Liver (tissue), 9 donors: ENCODE measurements around the gene GPR173. TPM values are rescaled to one million over a fixed set of nuclear protein-coding genes. Genes with fewer than 3 reads are reported as not detected.

Experiments
- DNase-seq: peaks from one replicate; pipeline ENCODE4 v3.0.0-alpha.2; 2017; ENCODE audit warnings: low spot score
- H3K27ac ChIP-seq, 2 donors: one replicate each; pipeline ENCODE4 v1.7.0; 2013; ENCODE audit warnings: inconsistent platforms in 2 of 2, low read length in 2 of 2, control low read depth in 1 of 2, low read depth in 1 of 2, mild to moderate bottlenecking in 1 of 2
- H3K27me3 ChIP-seq, 4 donors: one replicate each; pipeline versions ENCODE4 v1.6.1 to v1.7.0; 2013; ENCODE audit warnings: low read length in 3 of 4, inconsistent platforms in 1 of 4, mild to moderate bottlenecking in 1 of 4, moderate library complexity in 1 of 4; ENCODE audit not compliant: control insufficient read depth in 4 of 4, insufficient read depth in 4 of 4
- H3K36me3 ChIP-seq, 4 donors: one replicate each; pipeline versions ENCODE4 v1.6.1 to v1.7.0; 2013; ENCODE audit warnings: low read length in 3 of 4, mild to moderate bottlenecking in 3 of 4, low read depth in 1 of 4, moderate library complexity in 1 of 4; ENCODE audit not compliant: control insufficient read depth in 4 of 4, insufficient read depth in 3 of 4
- H3K4me1 ChIP-seq, 4 donors: one replicate each; pipeline versions ENCODE4 v1.6.1 to v1.7.0; 2013; ENCODE audit warnings: low read length in 3 of 4, mild to moderate bottlenecking in 3 of 4, moderate library complexity in 1 of 4; ENCODE audit not compliant: control insufficient read depth in 4 of 4, insufficient read depth in 4 of 4
- H3K4me3 ChIP-seq, 3 donors: one replicate each; pipeline versions ENCODE4 v1.6.1 to v1.7.0; 2013; ENCODE audit warnings: low read length in 3 of 3, control low read depth in 1 of 3, low read depth in 1 of 3, mild to moderate bottlenecking in 1 of 3
- H3K9ac ChIP-seq, 2 donors: one replicate each; pipeline ENCODE4 v1.7.0; 2013; ENCODE audit warnings: low read length in 2 of 2, mild to moderate bottlenecking in 2 of 2, moderate library complexity in 2 of 2, control low read depth in 1 of 2, low read depth in 1 of 2
- H3K9me3 ChIP-seq, 4 donors: one replicate each; pipeline versions ENCODE4 v1.6.1 to v1.7.0; 2013; ENCODE audit warnings: low read length in 3 of 4; ENCODE audit not compliant: control insufficient read depth in 4 of 4
- ATF3 ChIP-seq: IDR thresholded peaks from 2 replicates; pipeline ENCODE4 v1.6.1; 2016; ENCODE audit warnings: antibody characterized with exemption
- CTCF ChIP-seq: fragments of 150-350 bp; IDR thresholded peaks from 2 replicates; pipeline ENCODE4 v1.5.1; 2017; ENCODE audit warnings: improper control_type of control experiment, low read depth, low read length; ENCODE audit not compliant: missing input control
- EGR1 ChIP-seq, 2 donors: IDR thresholded peaks; 2 replicates each; pipeline ENCODE4 v1.6.1; 2016 to 2018; ENCODE audit warnings: antibody characterized with exemption in 2 of 2, low read depth in 2 of 2
- FOXA1 ChIP-seq: IDR thresholded peaks from 2 replicates; pipeline ENCODE4 v1.6.1; 2016; ENCODE audit warnings: antibody characterized with exemption
- FOXA2 ChIP-seq: IDR thresholded peaks from 2 replicates; pipeline ENCODE4 v1.6.1; 2016; ENCODE audit warnings: antibody characterized with exemption
- GABPA ChIP-seq, 2 donors: IDR thresholded peaks in 1 of 2; conservative IDR thresholded peaks in 1 of 2; 2 replicates each; pipeline ENCODE4 v1.6.1; 2016; ENCODE audit warnings: antibody characterized with exemption in 2 of 2, mild to moderate bottlenecking in 1 of 2, moderate library complexity in 1 of 2
- HNF4A ChIP-seq, 2 donors: conservative IDR thresholded peaks; 2 replicates each; pipeline ENCODE4 v1.6.1; 2016; ENCODE audit warnings: antibody characterized with exemption in 2 of 2, mild to moderate bottlenecking in 2 of 2
- HNF4G ChIP-seq: IDR thresholded peaks from 2 replicates; pipeline ENCODE4 v1.6.1; 2016; ENCODE audit warnings: antibody characterized with exemption
- JUND ChIP-seq, 2 donors: IDR thresholded peaks; 2 replicates each; pipeline ENCODE4 v1.6.1; 2016; ENCODE audit warnings: antibody characterized with exemption in 2 of 2
- MAX ChIP-seq: IDR thresholded peaks from 2 replicates; pipeline ENCODE4 v1.6.1; 2016; ENCODE audit warnings: antibody characterized with exemption
- NR2F2 ChIP-seq: IDR thresholded peaks from 2 replicates; pipeline ENCODE4 v1.6.1; 2016; ENCODE audit warnings: antibody characterized with exemption
- RAD21 ChIP-seq, 2 donors: IDR thresholded peaks; 2 replicates each; pipeline ENCODE4 v1.6.1; 2016; ENCODE audit warnings: antibody characterized with exemption in 2 of 2, mild to moderate bottlenecking in 2 of 2
- RXRA ChIP-seq, 2 donors: IDR thresholded peaks; 2 replicates each; pipeline ENCODE4 v1.6.1; 2017 to 2018; ENCODE audit warnings: antibody characterized with exemption in 2 of 2, mild to moderate bottlenecking in 1 of 2
- SP1 ChIP-seq: IDR thresholded peaks from 2 replicates; pipeline ENCODE4 v1.6.1; 2018; ENCODE audit warnings: antibody characterized with exemption, mild to moderate bottlenecking
- TAF1 ChIP-seq: conservative IDR thresholded peaks from 2 replicates; pipeline ENCODE4 v1.6.1; 2016; ENCODE audit warnings: antibody characterized with exemption, mild to moderate bottlenecking
- YY1 ChIP-seq: IDR thresholded peaks from 2 replicates; pipeline ENCODE4 v1.6.1; 2016; ENCODE audit warnings: antibody characterized with exemption, mild to moderate bottlenecking
- WGBS: extraction: QIAGEN DNeasy Blood & Tissue Kit; methylation state at CpG from one replicate; pipeline ENCODE4 v1.1.7; 2013; 5-methylcytosine and 5-hydroxymethylcytosine counted together
- polyA plus RNA-seq, 2 donors: library from polyadenylated mRNA; stranded (reverse) in 1 of 2; unstranded in 1 of 2; fragments of 200-250 nt in 1 of 2; fragments of >200 nt in 1 of 2; fragmentation: Nextera tagmentation in 1 of 2; extraction: Ambion mirVana in 1 of 2; gene quantifications; one replicate each; pipeline versions ENCODE4 v1.2.1 to v1.2.3, GENCODE V29; 2013 to 2015
- total RNA-seq, 2 donors: library from RNA; depleted of rRNA; stranded (reverse); fragments of >200 nt; gene quantifications; one replicate each; pipeline ENCODE4 v1.2.3, GENCODE V29; 2014
- donor health status: healthy.
- donor health status: healthy.
- donor health status: healthy.
- donor health status: healthy.
- donor health status: healthy.

Gene GPR173
- total and polyA plus RNA-seq, 4 donors: 0.07 to 0.61 (median 0.25) TPM; not detected in 1

- TF ChIP-seq JUND (IDR thresholded peaks at IDR 0.05) (no peak), HNF4A (conservative IDR thresholded peaks at IDR 0.05) (no peak), EGR1 (IDR thresholded peaks at IDR 0.05; ENCODE audit: low read depth in 2 of 2) (no peak), FOXA1 (no peak), HNF4G (no peak), FOXA2 (no peak)
Measured at GRCh38 chrX:53000447-53001135, 48.0 kb upstream of the GPR173 start (continued).

GRCh38 chrX:53001958-53002357, 46.6 kb upstream of the GPR173 start:
- peaks cover 0 to 11% (median 2%) of the 10 kb centered on the region in 4 donors for H3K27me3 ChIP-seq
- no peak for TF ChIP-seq FOXA2
- TF ChIP-seq RAD21 (IDR thresholded peaks at IDR 0.05): no peak
- TF ChIP-seq EGR1 (IDR thresholded peaks at IDR 0.05; ENCODE audit: low read depth in 2 of 2): no peak
- TF ChIP-seq SP1: no peak
- H3K36me3 ChIP-seq: no peaks in the 10 kb centered on the region
- no peak overlapping the region for H3K4me3 ChIP-seq
- no peak for DNase-seq
- H3K9ac ChIP-seq: no peak overlapping the region
- H3K27ac ChIP-seq: no peak overlapping the region
- no peaks in the 10 kb centered on the region for H3K4me1 ChIP-seq
- no peaks in the 10 kb centered on the region for H3K9me3 ChIP-seq
- 79% methylated on average over 2 of the region's 2 CpGs for WGBS

- TF ChIP-seq EGR1 (IDR thresholded peaks at IDR 0.05; ENCODE audit: low read depth in 2 of 2): no peak
- TF ChIP-seq RXRA (IDR thresholded peaks at IDR 0.05): no peak
- TF ChIP-seq ATF3: no peak
- no peak for TF ChIP-seq RAD21 (IDR thresholded peaks at IDR 0.05)
- TF ChIP-seq CTCF: no peak
- TF ChIP-seq GABPA (IDR thresholded peaks at IDR 0.05 in 1 of 2, conservative IDR thresholded peaks at IDR 0.05 in 1 of 2): no peak
- no peak for TF ChIP-seq HNF4G
- TF ChIP-seq SP1: no peak
- Histone ChIP-seq H3K4me1 (no peaks in the 10 kb centered on the region), H3K36me3 (no peaks in the 10 kb centered on the region), H3K9me3 (no peaks in the 10 kb centered on the region), H3K27me3 (peaks cover 0 to 11% (median 2%) of the 10 kb centered on the region in 4 donors), H3K4me3 (no peak overlapping the region), H3K27ac (no peak overlapping the region), H3K9ac (no peak overlapping the region)
- 57% methylated on average over 6 of the region's 6 CpGs for WGBS
- no peak for DNase-seq
Measured at GRCh38 chrX:53003111-53003510, 45.5 kb upstream of the GPR173 start.

GRCh38 chrX:53004038-53004437, 44.6 kb upstream of the GPR173 start:
- Histone ChIP-seq H3K4me1 (no peaks in the 10 kb centered on the region), H3K4me3 (no peak overlapping the region), H3K9me3 (no peaks in the 10 kb centered on the region), H3K27ac (no peak overlapping the region), H3K9ac (no peak overlapping the region), H3K27me3 (peaks cover 0 to 11% (median 2%) of the 10 kb centered on the region in 4 donors), H3K36me3 (no peaks in the 10 kb centered on the region)
- DNase-seq: no peak
- TF ChIP-seq SP1 (no peak), MAX (no peak), YY1 (no peak), FOXA2 (no peak), NR2F2 (no peak), TAF1 (no peak), HNF4G (no peak), FOXA1 (no peak), JUND (IDR thresholded peaks at IDR 0.05) (no peak), EGR1 (IDR thresholded peaks at IDR 0.05; ENCODE audit: low read depth in 2 of 2) (no peak)
- 71% methylated on average over 4 of the region's 4 CpGs for WGBS
